B cell (primary cell): ENCODE data around the gene HK3. TPM values are rescaled to one million over a fixed set of nuclear protein-coding genes. Genes with fewer than 3 reads are reported as not detected.

ENCODE experiments used
- ATAC-seq: fragments of 200-7000 bp; cut with Tn5 transposase; one replicate; pipeline ENCODE4 v1.10.0; 2021; ENCODE audit warnings: low read depth, mild to moderate bottlenecking, moderate number of reproducible peaks, moderate library complexity
- CTCF ChIA-PET: fragments of 350-600 bp; sonication (Branson Sonifier 250); formaldehyde crosslinking; loops from one replicate; lab custom pipeline; 2021; ENCODE audit warnings: antibody characterized with exemption, inconsistent platforms; lab: Charles Lee
- POLR2A ChIA-PET: fragments of 350-600 bp; sonication (Branson Sonifier 250); formaldehyde crosslinking; loops from one replicate; lab custom pipeline; 2021; ENCODE audit warnings: antibody characterized with exemption; lab: Charles Lee
- DNase-seq: peaks from one replicate; pipeline ENCODE4 v3.0.0; 2013
- H2AFZ ChIP-seq: 2 replicates; pipeline ENCODE4 v1.6.1; 2012; ENCODE audit warnings: mild to moderate bottlenecking, low read depth, low read length; ENCODE audit not compliant: insufficient read depth, poor library complexity, severe bottlenecking
- H3K27ac ChIP-seq, 2 donors: 1 replicate in 1 of 2; 2 replicates in 1 of 2; pipeline ENCODE4 v1.5.1; 2012 to 2013; ENCODE audit warnings: low read length in 2 of 2, mild to moderate bottlenecking in 2 of 2, moderate library complexity in 1 of 2
- H3K27me3 ChIP-seq, 4 experiments: fragments of 200-600 bp in 1 of 4; sonication (generic) in 1 of 4; replicated peaks in 1 of 4; 1 replicate in 2 of 4; 2 replicates in 2 of 4; pipeline versions ENCODE4 v1.6.1 to v1.7.0; 2013 to 2016; ENCODE audit warnings: low read length in 3 of 4, mild to moderate bottlenecking in 2 of 4, mixed read lengths in 1 of 4, moderate library complexity in 1 of 4; ENCODE audit not compliant: insufficient read depth in 4 of 4, control insufficient read depth in 3 of 4; ENCODE audit errors: control extremely low read depth in 1 of 4
- H3K36me3 ChIP-seq, 2 experiments: replicated peaks in 1 of 2; 1 replicate in 1 of 2; 2 replicates in 1 of 2; pipeline versions ENCODE4 v1.6.1 to v1.7.1; 2013; ENCODE audit warnings: low read length in 1 of 2; ENCODE audit not compliant: insufficient read depth in 2 of 2, control insufficient read depth in 1 of 2; ENCODE audit errors: control extremely low read depth in 1 of 2, extremely low read depth in 1 of 2
- H3K4me1 ChIP-seq, 2 donors: fragments of 200-600 bp in 1 of 2; sonication (generic) in 1 of 2; 1 replicate in 1 of 2; 2 replicates in 1 of 2; pipeline versions ENCODE4 v1.5.1 to v1.6.1; 2013 to 2017; ENCODE audit warnings: low read length in 2 of 2; ENCODE audit not compliant: control insufficient read depth in 2 of 2, insufficient read depth in 2 of 2
- H3K4me2 ChIP-seq: replicated peaks from 2 replicates; pipeline ENCODE3; 2012; ENCODE audit warnings: mild to moderate bottlenecking, low read depth, low read length; ENCODE audit not compliant: poor library complexity, severe bottlenecking
- H3K4me3 ChIP-seq, 5 experiments: fragments of 200-600 bp in 1 of 5; sonication (generic) in 1 of 5; 1 replicate in 3 of 5; 2 replicates in 2 of 5; pipeline versions ENCODE4 v1.5.1 to v1.7.0; 2011 to 2016; ENCODE audit warnings: low read length in 4 of 5, mild to moderate bottlenecking in 4 of 5, low read depth in 2 of 5, control low read depth in 1 of 5, moderate library complexity in 1 of 5; ENCODE audit not compliant: insufficient read depth in 1 of 5; ENCODE audit errors: control extremely low read depth in 1 of 5, extremely low read depth in 1 of 5
- H3K79me2 ChIP-seq: fragments of 200-600 bp; sonication (generic); one replicate; pipeline ENCODE4 v1.6.0; 2016; ENCODE audit warnings: low read length; ENCODE audit not compliant: control insufficient read depth, insufficient read depth
- H3K9ac ChIP-seq: fragments of 200-600 bp; sonication (generic); 2 replicates; pipeline ENCODE4 v1.6.1; 2017; ENCODE audit warnings: mild to moderate bottlenecking, low read length, moderate library complexity
- H3K9me3 ChIP-seq, 3 donors: one replicate each; pipeline versions ENCODE4 v1.6.1 to v1.7.1; 2013; ENCODE audit warnings: low read length in 2 of 3; ENCODE audit not compliant: control insufficient read depth in 2 of 3, insufficient read depth in 1 of 3; ENCODE audit errors: control extremely low read depth in 1 of 3
- H4K20me1 ChIP-seq: 2 replicates; pipeline ENCODE4 v1.6.0; 2012; ENCODE audit warnings: mild to moderate bottlenecking, low read length; ENCODE audit not compliant: insufficient read depth, control insufficient read depth, poor library complexity, severe bottlenecking
- H3K27ac Mint-ChIP-seq: one replicate; pipeline ENCODE4 v1.8.0; 2021; ENCODE audit warnings: mixed read lengths
- H3K27me3 Mint-ChIP-seq: one replicate; pipeline ENCODE4 v1.8.0; 2021; ENCODE audit warnings: mixed read lengths
- H3K4me1 Mint-ChIP-seq: one replicate; pipeline ENCODE4 v1.8.0; 2021; ENCODE audit warnings: mixed read lengths
- H3K4me3 Mint-ChIP-seq: one replicate; pipeline ENCODE4 v1.8.0; 2021; ENCODE audit warnings: mixed read lengths
- H3K9me3 Mint-ChIP-seq: one replicate; pipeline ENCODE4 v1.8.0; 2022; ENCODE audit warnings: mixed read lengths; ENCODE audit not compliant: insufficient read depth
- CTCF ChIP-seq: fragments of 200-600 bp; IDR thresholded peaks from one replicate; pipeline ENCODE4 v1.8.0; 2022; ENCODE audit warnings: antibody characterized with exemption, mild to moderate bottlenecking
- EZH2 ChIP-seq: IDR thresholded peaks from 2 replicates; pipeline ENCODE4 v1.6.1; 2012; ENCODE audit warnings: borderline replicate concordance, low read depth, mild to moderate bottlenecking, moderate library complexity, low read length; ENCODE audit not compliant: insufficient read depth, poor library complexity, severe bottlenecking
- WGBS: methylation state at CpG from one replicate; pipeline ENCODE4 v1.1.5; 2013; ENCODE audit warnings: missing lambda C conversion rate; ENCODE audit not compliant: insufficient coverage; 5-methylcytosine and 5-hydroxymethylcytosine counted together
- intact Hi-C: fragments of 100-400 bp; cut with micrococcal nuclease; formaldehyde crosslinking; loops from one replicate; pipeline ENCODE4 v1.10.0; 2022
- polyA plus RNA-seq: library from polyadenylated mRNA; depleted of rRNA; stranded (reverse); fragments of >200 nt; gene quantifications from 2 replicates; pipeline ENCODE4 v1.2.3, GENCODE V29; 2012
- total RNA-seq, 2 donors: library from RNA; stranded (reverse); fragments of 120-200 nt in 1 of 2; gene quantifications; 1 replicate in 1 of 2; 2 replicates in 1 of 2; pipeline versions ENCODE4 v1.2.3 to v1.2.4, GENCODE V29; 2013 to 2022

The HK3 gene
- total and polyA plus RNA-seq, 2 donors (not counting 1 experiment from before 2014, with no cell fraction given) = 0.30 to 5.0 TPM

- H3K79me2 ChIP-seq = no peaks in the 10 kb centered on the region
- H3K27me3 ChIP-seq = peaks cover 0 to 24% (median 3%) of the 10 kb centered on the region in 4 experiments
- 64% methylated on average over 13 of the region's 15 CpGs for WGBS
- no peaks in the 10 kb centered on the region for H4K20me1 ChIP-seq
- no peak overlapping the region for H3K4me2 ChIP-seq
- ChIA-PET POLR2A (no interaction called here), CTCF (no interaction called here)
- no peak overlapping the region for H3K4me3 ChIP-seq
- Mint-ChIP-seq H3K4me1 (no peaks in the 10 kb centered on the region), H3K27ac (no peak overlapping the region), H3K9me3 (no peaks in the 10 kb centered on the region), H3K4me3 (no peak overlapping the region), H3K27me3 (peaks cover 36% of the 10 kb centered on the region)
- no peaks in the 10 kb centered on the region for H3K36me3 ChIP-seq
- intact Hi-C loops = no loop called here
- no peak for ATAC-seq
- H3K27ac ChIP-seq = no peak overlapping the region
- no peak overlapping the region for H3K9ac ChIP-seq
- no peak overlapping the region for H2AFZ ChIP-seq
- TF ChIP-seq CTCF (no peak), EZH2 (no peak)
- H3K9me3 ChIP-seq = peaks cover 0 to 19% (median 0%) of the 10 kb centered on the region in 3 donors
- no peak for DNase-seq
- H3K4me1 ChIP-seq = no peaks in the 10 kb centered on the region
Observed at GRCh38 chr5:176836811-176837706, 62.1 kb downstream of the HK3 start.

GRCh38 chr5:176835918-176836317 is 63.2 kb downstream of the HK3 start:
- no peaks in the 10 kb centered on the region for H3K4me1 ChIP-seq
- CTCF ChIA-PET = no interaction called here
- DNase-seq (no peak), ATAC-seq (no peak)
- no peak overlapping the region for H3K4me2 ChIP-seq
- no peak overlapping the region for H2AFZ ChIP-seq
- no peak for TF ChIP-seq EZH2
- no peak for TF ChIP-seq CTCF
- no peak overlapping the region for H3K27ac ChIP-seq
- peaks cover 30% of the 10 kb centered on the region for H3K27me3 Mint-ChIP-seq
- H4K20me1 ChIP-seq = no peaks in the 10 kb centered on the region
- no peaks in the 10 kb centered on the region for H3K79me2 ChIP-seq
- H3K27me3 ChIP-seq = peaks cover 0 to 22% (median 1%) of the 10 kb centered on the region in 4 experiments
- no peak overlapping the region for H3K9ac ChIP-seq
- no peaks in the 10 kb centered on the region for H3K4me1 Mint-ChIP-seq
- no peak overlapping the region for H3K4me3 Mint-ChIP-seq
- POLR2A ChIA-PET = no interaction called here
- H3K9me3 Mint-ChIP-seq = no peaks in the 10 kb centered on the region
- no peak overlapping the region for H3K4me3 ChIP-seq
- intact Hi-C loops = no loop called here
- H3K9me3 ChIP-seq = peaks cover 0 to 19% (median 0%) of the 10 kb centered on the region in 3 donors
- WGBS = 77% methylated on average over 3 of the region's 3 CpGs
- H3K36me3 ChIP-seq = no peaks in the 10 kb centered on the region
- no peak overlapping the region for H3K27ac Mint-ChIP-seq
